GM21723 (cell line): ENCODE results near the gene GALNT7.
A peak's percentile ranks its signal among the peaks of the same experiment; 100 is the strongest.

Experiments used
- ATAC-seq: cut with Tn5 transposase; IDR thresholded peaks from one replicate; pipeline ENCODE4 v1.9.1; 2021; ENCODE audit warnings: mild to moderate bottlenecking, moderate library complexity; ENCODE audit not compliant: unreplicated experiment

Gene GALNT7

DNA sequence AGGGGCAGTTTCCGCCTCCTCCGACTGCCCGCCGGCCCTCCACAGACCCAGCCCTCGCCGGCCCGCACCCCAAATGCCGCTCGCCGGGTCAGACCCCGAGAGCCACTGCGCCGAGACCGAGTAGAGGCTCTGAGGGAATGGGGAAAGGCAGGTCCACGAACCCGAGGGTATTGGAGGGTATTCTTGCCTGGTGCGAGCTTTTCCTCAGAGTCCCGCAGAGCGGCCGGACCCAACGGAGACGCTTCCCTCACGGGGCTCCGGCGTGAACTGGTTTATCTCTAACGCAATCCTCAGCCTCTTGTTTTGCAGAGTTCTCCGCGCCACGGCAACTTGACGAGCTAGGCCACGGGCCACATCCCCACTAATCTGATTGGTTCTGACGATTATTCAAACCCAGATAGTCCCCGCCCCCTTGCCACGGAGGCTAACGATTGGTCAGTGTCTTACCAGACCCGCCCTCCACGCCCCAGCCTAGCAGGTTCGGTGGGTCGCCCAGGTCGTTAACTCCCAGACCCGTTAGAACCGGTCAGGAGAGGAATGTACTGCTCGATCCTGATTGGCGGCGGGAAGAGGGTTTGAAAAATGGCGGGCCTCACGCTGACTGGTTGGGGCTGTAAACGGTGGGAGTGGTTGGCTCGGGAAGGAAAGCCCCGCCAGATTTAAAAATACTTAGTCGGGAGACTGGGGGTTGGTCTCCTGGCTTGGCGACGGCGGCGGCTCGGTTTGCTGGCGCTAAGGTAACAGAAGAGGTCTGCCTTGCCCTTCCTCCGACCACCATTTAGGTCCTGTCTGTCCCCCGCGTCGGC is 165.7 kb downstream of the GALNT7 start, which contains the start of gene HMGB2:
HMGB2 (minus strand) TSS at position 274 of the 806 bp plus-strand sequence. CDS start 709 bp downstream, outside the sequence.
- peak; percentile 92 for ATAC-seq

GRCh38 chr4:173334891-173335752 is 166.5 kb downstream of the GALNT7 start:
- peak; percentile 50 for ATAC-seq

GRCh38 chr4:173337463-173337862 is 168.9 kb downstream of the GALNT7 start:
- ATAC-seq = no peak

DNA sequence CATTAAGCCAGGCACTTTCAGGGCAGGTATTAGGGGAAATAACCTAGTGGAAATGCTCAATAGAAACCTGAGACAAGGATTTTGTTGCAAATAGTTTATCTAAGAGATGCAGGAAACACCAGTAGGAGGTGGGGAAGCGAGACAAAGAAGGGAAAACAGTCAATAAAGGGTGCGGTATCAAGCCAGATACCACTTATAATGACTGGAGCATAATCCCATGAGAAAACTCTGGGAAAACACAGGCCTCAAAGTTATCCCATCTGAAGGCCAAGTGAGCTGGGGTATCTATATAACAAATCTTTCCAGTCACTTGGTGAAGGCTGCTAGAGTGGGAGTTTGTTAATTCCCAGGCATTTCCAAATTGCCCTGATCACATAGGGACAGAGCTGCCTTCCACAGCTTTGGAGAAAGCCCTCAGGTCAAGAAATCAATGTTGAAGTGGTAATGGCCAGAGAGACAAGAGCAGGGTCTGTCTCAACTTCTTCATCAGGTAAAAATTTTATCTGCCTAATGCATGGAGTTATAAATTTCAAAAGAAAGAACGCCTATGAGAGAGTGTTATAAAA is 175.3 kb downstream of the GALNT7 start:
- ATAC-seq = no peak

GRCh38 chr4:173345648-173346047 is 177.0 kb downstream of the GALNT7 start:
- ATAC-seq = no peak

GRCh38 chr4:173346074-173346473 is 177.5 kb downstream of the GALNT7 start:
- no peak for ATAC-seq

DNA sequence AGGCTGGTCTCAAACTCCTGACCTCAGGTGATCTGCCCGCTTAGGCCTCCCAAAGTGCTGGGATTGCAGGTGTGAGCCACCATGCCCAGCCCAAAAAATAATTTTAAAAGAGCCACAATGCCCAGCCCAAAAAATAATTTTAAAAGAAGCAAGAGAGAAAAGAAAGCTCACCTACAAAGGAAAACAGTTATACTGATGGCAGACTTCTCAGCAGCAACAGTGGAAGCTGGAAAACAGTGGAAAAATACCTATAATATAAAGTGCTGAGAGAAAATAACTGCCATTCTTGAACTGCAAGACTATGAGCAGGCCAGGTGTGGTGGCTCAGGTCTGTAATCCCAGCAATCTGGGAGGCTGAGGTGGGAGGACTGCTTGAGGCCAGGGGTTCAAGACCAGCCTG is 178.9 kb downstream of the GALNT7 start:
- no peak for ATAC-seq

- ATAC-seq = no peak
Measured at GRCh38 chr4:173357939-173358338, 189.3 kb downstream of the GALNT7 start.

DNA sequence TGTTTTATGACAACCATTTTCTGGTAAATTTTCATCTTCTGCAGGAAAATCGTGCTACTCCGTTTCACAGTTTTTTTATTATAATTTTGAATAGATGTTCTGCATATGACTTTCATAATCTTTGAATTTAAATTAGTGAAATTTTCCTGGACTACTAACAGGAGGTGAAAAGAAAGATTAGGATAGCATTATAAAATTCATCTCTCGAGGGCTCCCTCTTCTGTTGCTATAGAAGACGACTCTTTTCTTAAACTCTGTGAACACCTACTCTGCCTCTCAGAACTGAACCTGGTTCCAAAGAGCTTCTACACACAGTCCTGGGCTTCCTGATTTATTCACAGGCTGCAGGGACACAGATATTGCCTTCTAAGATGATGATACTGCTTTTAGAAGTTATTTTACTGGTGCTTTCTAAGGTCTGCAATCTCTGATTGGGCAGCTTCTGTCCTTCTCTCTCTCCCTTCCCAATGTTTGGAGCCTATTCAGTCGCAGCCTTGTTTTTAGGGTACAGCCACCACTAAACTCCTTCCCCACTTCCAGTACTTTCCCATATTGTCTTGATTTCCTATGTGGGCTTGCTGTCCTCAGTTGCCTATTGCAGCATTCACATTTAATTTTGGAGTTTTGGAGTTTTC is 192.1 kb downstream of the GALNT7 start:
- no peak for ATAC-seq

- no peak for ATAC-seq
Measured at GRCh38 chr4:173362666-173363065, 194.1 kb downstream of the GALNT7 start.

DNA sequence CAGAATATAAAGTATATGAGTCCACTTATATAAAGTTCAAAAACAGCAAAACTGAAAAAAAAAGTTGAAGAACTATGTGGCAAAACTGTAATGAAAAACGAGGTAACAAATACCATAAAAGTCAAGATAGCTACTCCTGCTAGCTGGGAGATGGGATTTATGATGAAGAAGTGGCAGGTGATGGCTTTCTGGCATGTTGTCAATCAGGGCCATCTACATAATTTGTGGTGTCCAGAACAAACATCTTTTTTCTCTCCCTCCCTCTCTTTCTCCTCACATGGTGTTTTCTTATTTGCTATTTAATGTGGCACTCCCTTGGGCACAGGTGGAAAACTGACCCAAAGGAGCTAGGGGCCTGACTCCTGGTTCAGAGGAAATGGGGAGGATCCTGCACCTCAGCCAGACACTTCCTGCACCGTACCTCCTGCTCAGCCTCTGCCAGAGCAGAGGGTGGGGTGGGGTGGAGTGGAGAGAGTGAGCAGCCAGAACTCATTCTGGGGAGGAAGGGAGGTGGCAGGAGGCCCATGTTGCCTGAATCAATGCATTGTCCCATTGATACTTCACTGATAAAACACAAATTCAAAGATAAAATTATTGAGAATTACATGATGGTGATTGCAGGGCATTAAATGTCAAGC is 196.9 kb downstream of the GALNT7 start:
- no peak for ATAC-seq

- ATAC-seq = peak; percentile 18
Measured at GRCh38 chr4:173367285-173367684, 198.7 kb downstream of the GALNT7 start.

- no peak for ATAC-seq
Measured at GRCh38 chr4:173367946-173368345, 199.3 kb downstream of the GALNT7 start.

- peak; percentile 10 for ATAC-seq
Measured at GRCh38 chr4:173370130-173370476, 201.5 kb downstream of the GALNT7 start.

DNA sequence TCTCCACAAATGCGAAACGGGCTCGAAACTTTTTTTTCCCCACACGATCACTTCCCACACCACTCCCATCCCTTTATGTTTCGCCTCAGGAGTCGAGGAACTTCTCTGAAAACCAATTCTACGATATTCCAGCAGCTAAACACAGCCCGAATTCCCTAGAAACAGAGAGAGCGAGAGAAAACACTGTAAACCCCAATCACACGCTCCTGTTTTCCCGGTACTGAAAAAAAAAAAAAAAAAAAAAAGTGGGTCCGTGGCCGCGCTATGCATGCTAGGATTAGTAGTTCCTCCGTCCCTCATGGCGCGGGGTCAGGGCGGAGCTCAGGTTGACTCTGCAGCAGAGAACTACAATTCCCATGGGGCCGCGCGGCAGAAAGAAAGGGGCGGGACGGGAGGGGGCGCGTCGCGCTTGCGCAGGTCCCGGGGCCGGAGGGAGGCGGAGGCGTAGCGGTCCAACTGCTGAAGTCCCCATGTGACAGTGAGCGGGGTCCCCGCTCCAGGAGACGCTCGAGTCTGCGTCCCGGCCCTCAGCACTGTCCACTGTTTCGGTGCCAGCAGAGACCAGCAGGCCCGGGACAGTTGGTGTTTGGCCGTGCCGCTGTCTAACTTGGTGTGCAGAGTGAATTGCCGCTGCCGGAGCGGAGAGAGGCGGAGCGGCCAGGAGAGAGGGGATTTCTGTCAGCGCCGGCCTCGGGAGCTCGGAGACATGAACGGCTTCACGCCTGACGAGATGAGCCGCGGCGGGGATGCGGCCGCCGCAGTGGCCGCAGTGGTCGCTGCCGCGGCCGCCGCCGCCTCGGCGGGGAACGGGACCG is 202.1 kb downstream of the GALNT7 start, which contains the start of gene SAP30:
SAP30 (plus strand) TSS at position 478 of the 815 bp plus-strand sequence; CDS start at position 707, 229 bp downstream.
- ATAC-seq = peak; percentile 73

GRCh38 chr4:173371292-173372192 is 202.9 kb downstream of the GALNT7 start:
- peak; percentile 24 for ATAC-seq
